H1 (cell line): Measurements from ENCODE around the gene VWF. TPM values are rescaled to one million over a fixed set of nuclear protein-coding genes. Genes with fewer than 3 reads are reported as not detected.

Source experiments
- CTCF ChIA-PET: fragments of 300-600 bp; sonication (Branson Sonifier 250); formaldehyde crosslinking; loops from one replicate; lab custom pipeline; 2021; ENCODE audit not compliant: partially characterized antibody; lab: Charles Lee
- POLR2A ChIA-PET: fragments of 300-600 bp; sonication (Branson Sonifier 250); formaldehyde crosslinking; loops from one replicate; lab custom pipeline; 2021; ENCODE audit warnings: inconsistent platforms; ENCODE audit not compliant: partially characterized antibody; lab: Charles Lee
- DNase-seq, 2 experiments: peaks; one replicate each; pipeline versions ENCODE4 v3.0.0 to v3.0.0-alpha.2; 2010 to 2022; ENCODE audit warnings: low spot score in 2 of 2, low read depth in 1 of 2, mixed read lengths in 1 of 2
- FAIRE-seq: peaks from 2 replicates; lab custom pipeline; 2011; peaks lifted over from hg19 to GRCh38; lab: Jason Lieb, UNC
- H2AFZ ChIP-seq: 2 replicates; pipeline ENCODE4 v1.8.1; 2012; ENCODE audit warnings: low read length, inconsistent platforms
- H2AK5ac ChIP-seq: 2 replicates; pipeline ENCODE4 v1.6.1; 2013; ENCODE audit warnings: low read depth, low read length
- H2BK120ac ChIP-seq: replicated peaks from 2 replicates; pipeline ENCODE3; 2013; ENCODE audit warnings: low read depth, low read length, inconsistent platforms
- H2BK12ac ChIP-seq: 2 replicates; pipeline ENCODE4 v1.6.1; 2013; ENCODE audit warnings: low read depth, low read length
- H2BK15ac ChIP-seq: 2 replicates; pipeline ENCODE4 v1.6.1; 2013; ENCODE audit warnings: low read length
- H2BK20ac ChIP-seq: 2 replicates; pipeline ENCODE4 v1.6.1; 2013; ENCODE audit warnings: low read length
- H2BK5ac ChIP-seq: 2 replicates; pipeline ENCODE4 v1.6.1; 2013; ENCODE audit warnings: low read depth, low read length
- H3K14ac ChIP-seq: 2 replicates; pipeline ENCODE4 v1.6.1; 2013; ENCODE audit warnings: inconsistent platforms; ENCODE audit not compliant: insufficient read length
- H3K18ac ChIP-seq: 2 replicates; pipeline ENCODE4 v1.6.1; 2013; ENCODE audit warnings: low read length; ENCODE audit errors: extremely low read depth
- H3K23ac ChIP-seq: 2 replicates; pipeline ENCODE4 v1.6.1; 2013; ENCODE audit warnings: inconsistent platforms; ENCODE audit not compliant: insufficient read length
- H3K23me2 ChIP-seq: 2 replicates; pipeline ENCODE4 v1.6.1; 2013; ENCODE audit warnings: low read depth, low read length
- H3K27ac ChIP-seq: 2 replicates; pipeline ENCODE4 v1.6.1; 2011; ENCODE audit warnings: low read depth, low read length, inconsistent platforms
- H3K27me3 ChIP-seq, 4 experiments: replicated peaks in 1 of 4; 1 replicate in 1 of 4; 2 replicates in 3 of 4; pipeline versions ENCODE4 v1.6.1 to v1.8.1; 2011 to 2013; ENCODE audit warnings: low read length in 3 of 4, mild to moderate bottlenecking in 3 of 4, inconsistent platforms in 2 of 4, mixed read lengths in 2 of 4, moderate library complexity in 1 of 4; ENCODE audit not compliant: control insufficient read depth in 3 of 4, insufficient read depth in 3 of 4; ENCODE audit errors: extremely low read depth in 1 of 4
- H3K36me3 ChIP-seq, 4 experiments: 2 replicates each; pipeline versions ENCODE4 v1.6.1 to v1.8.1; 2011 to 2013; ENCODE audit warnings: mild to moderate bottlenecking in 4 of 4, low read length in 3 of 4, moderate library complexity in 2 of 4, control low read depth in 1 of 4, inconsistent platforms in 1 of 4; ENCODE audit not compliant: insufficient read depth in 4 of 4, control insufficient read depth in 2 of 4
- H3K4ac ChIP-seq: replicated peaks from 2 replicates; pipeline ENCODE3; 2013; ENCODE audit warnings: low read length, low read depth, mixed read lengths, inconsistent platforms; ENCODE audit not compliant: insufficient read length
- H3K4me1 ChIP-seq, 4 experiments: replicated peaks in 1 of 4; 1 replicate in 1 of 4; 2 replicates in 3 of 4; pipeline versions ENCODE4 v1.6.1 to v1.8.1; 2011 to 2013; ENCODE audit warnings: low read length in 3 of 4, inconsistent platforms in 2 of 4, mixed read lengths in 1 of 4; ENCODE audit not compliant: insufficient read depth in 4 of 4, control insufficient read depth in 3 of 4
- H3K4me2 ChIP-seq, 2 experiments: 2 replicates each; pipeline versions ENCODE4 v1.6.1 to v1.8.1; 2011 to 2013; ENCODE audit warnings: low read depth in 2 of 2, low read length in 2 of 2, control low read depth in 1 of 2, inconsistent platforms in 1 of 2, mild to moderate bottlenecking in 1 of 2; ENCODE audit not compliant: insufficient read depth in 1 of 2
- H3K4me3 ChIP-seq, 4 experiments: fragments of 200-600, 300-600 bp in 1 of 4; sonication (generic), shearing (Covaris generic), sonication (Bioruptor Twin) in 1 of 4; 2 replicates each; pipeline versions ENCODE4 v1.5.1 to v1.8.1; 2011 to 2016; ENCODE audit warnings: low read length in 4 of 4, low read depth in 3 of 4, control low read depth in 2 of 4, inconsistent platforms in 2 of 4, mild to moderate bottlenecking in 2 of 4, mixed read lengths in 1 of 4, moderate library complexity in 1 of 4; ENCODE audit not compliant: insufficient read depth in 2 of 4; ENCODE audit errors: extremely low read depth in 1 of 4
- H3K56ac ChIP-seq: replicated peaks from 2 replicates; pipeline ENCODE3; 2013; ENCODE audit warnings: low read depth, mild to moderate bottlenecking, mixed read lengths, low read length, inconsistent platforms; ENCODE audit not compliant: insufficient read length
- H3K79me1 ChIP-seq: 2 replicates; pipeline ENCODE4 v1.6.1; 2013; ENCODE audit warnings: low read depth, low read length, control low read depth
- H3K79me2 ChIP-seq, 2 experiments: 2 replicates each; pipeline versions ENCODE4 v1.6.1 to v1.8.1; 2012 to 2013; ENCODE audit warnings: low read length in 2 of 2, mild to moderate bottlenecking in 2 of 2, inconsistent platforms in 1 of 2; ENCODE audit not compliant: insufficient read depth in 2 of 2, control insufficient read depth in 1 of 2
- H3K9ac ChIP-seq, 4 experiments: replicated peaks in 1 of 4; 1 replicate in 1 of 4; 2 replicates in 3 of 4; pipeline versions ENCODE4 v1.6.1 to v1.8.1; 2011 to 2013; ENCODE audit warnings: low read depth in 3 of 4, low read length in 3 of 4, control low read depth in 2 of 4, mild to moderate bottlenecking in 2 of 4, moderate library complexity in 2 of 4, inconsistent platforms in 1 of 4; ENCODE audit errors: extremely low read depth in 1 of 4
- H3K9me3 ChIP-seq, 2 experiments: 2 replicates each; pipeline versions ENCODE4 v1.6.1 to v1.8.1; 2012 to 2013; ENCODE audit warnings: mild to moderate bottlenecking in 2 of 2, moderate library complexity in 2 of 2, control low read depth in 1 of 2, inconsistent platforms in 1 of 2, low read depth in 1 of 2, low read length in 1 of 2, mixed read lengths in 1 of 2; ENCODE audit not compliant: insufficient read depth in 2 of 2
- H4K20me1 ChIP-seq, 2 experiments: replicated peaks in 1 of 2; 2 replicates each; pipeline versions ENCODE3 to v1.8.1; 2011 to 2013; ENCODE audit warnings: inconsistent platforms in 2 of 2, low read length in 2 of 2, mild to moderate bottlenecking in 1 of 2; ENCODE audit not compliant: insufficient read depth in 2 of 2, control insufficient read depth in 1 of 2
- H4K5ac ChIP-seq: 2 replicates; pipeline ENCODE4 v1.6.1; 2013; ENCODE audit warnings: low read length, low read depth, mixed read lengths, inconsistent platforms; ENCODE audit not compliant: insufficient read length
- H4K8ac ChIP-seq: 2 replicates; pipeline ENCODE4 v1.8.0; 2013; ENCODE audit warnings: mild to moderate bottlenecking, moderate library complexity, low read length, inconsistent platforms; ENCODE audit not compliant: insufficient read depth; ENCODE audit errors: extremely low read depth
- H4K91ac ChIP-seq: replicated peaks from 2 replicates; pipeline ENCODE3; 2013; ENCODE audit warnings: low read length, mixed read lengths, inconsistent platforms; ENCODE audit not compliant: insufficient read length
- ATF2 ChIP-seq: IDR thresholded peaks from 2 replicates; pipeline ENCODE4 v1.6.1; 2012; ENCODE audit warnings: low read length, inconsistent platforms
- CTBP2 ChIP-seq: IDR thresholded peaks from 2 replicates; pipeline ENCODE4 v1.7.0; 2011; ENCODE audit warnings: borderline replicate concordance, mild to moderate bottlenecking, moderate library complexity, mixed read lengths, low read length; ENCODE audit not compliant: insufficient read depth, insufficient read length
- POU5F1 ChIP-seq: IDR thresholded peaks from 2 replicates; pipeline ENCODE4 v1.6.1; 2011; ENCODE audit warnings: low read depth, mild to moderate bottlenecking, low read length, moderate library complexity
- RNF2 ChIP-seq: fragments of 200-900, 300-1000 bp; sonication (generic); IDR thresholded peaks from 2 replicates; pipeline ENCODE4 v1.7.1; 2016; ENCODE audit warnings: borderline replicate concordance, low read depth, mild to moderate bottlenecking, antibody characterized with exemption, low read length; ENCODE audit not compliant: poor library complexity, severe bottlenecking; ENCODE audit errors: missing control alignments
- SIN3A ChIP-seq, 2 experiments: IDR thresholded peaks in 1 of 2; conservative IDR thresholded peaks in 1 of 2; 2 replicates each; pipeline ENCODE4 v1.6.1; 2011 to 2012; ENCODE audit warnings: low read length in 2 of 2, improper control_type of control experiment in 1 of 2, low read depth in 1 of 2, mild to moderate bottlenecking in 1 of 2
- TBP ChIP-seq: IDR thresholded peaks from 2 replicates; pipeline ENCODE4 v1.6.1; 2011; ENCODE audit warnings: low read depth, low read length, improper control_type of control experiment
- WGBS, 2 experiments: shearing (Covaris generic) in 1 of 2; methylation state at CpG; one replicate each; pipeline versions ENCODE4 v1.1.6 to v1.1.7; 2013 to 2015; ENCODE audit warnings: low lambda C conversion rate in 2 of 2, mixed read lengths in 2 of 2, inconsistent platforms in 1 of 2, low coverage in 1 of 2, missing lambda C conversion rate in 1 of 2; ENCODE audit not compliant: insufficient replicate concordance in 2 of 2, insufficient coverage in 1 of 2, insufficient read length in 1 of 2; ENCODE audit errors: extremely low coverage in 1 of 2, missing lambda C conversion rate in 1 of 2; 5-methylcytosine and 5-hydroxymethylcytosine counted together
- polyA plus RNA-seq, 7 experiments: library from polyadenylated mRNA; depleted of rRNA in 3 of 7; stranded (reverse) in 5 of 7; unstranded in 2 of 7; fragments of >200 nt in 5 of 7; fragments of 200-250 nt in 2 of 7; gene quantifications; 1 replicate in 5 of 7; 2 replicates in 1 of 7; 4 replicates in 1 of 7; pipeline versions ENCODE4 v1.2.1 to v1.2.3, GENCODE V29; 2011 to 2013; ENCODE audit warnings: missing spikeins in 2 of 7, mixed read lengths in 2 of 7
- total RNA-seq: library from RNA; stranded (reverse); fragmentation: NEBNext Ultra II Directional; extraction: Animal tissue kit (Norgen Biotek cat#: 25700); gene quantifications from 2 replicates; pipeline ENCODE4 v1.2.1, GENCODE V29; 2021
- TF ChIP-seq, protein P1 (sequence below): IDR thresholded peaks from 2 replicates; pipeline ENCODE4 v1.6.1; 2011; ENCODE audit warnings: low read depth, mild to moderate bottlenecking, low read length; ENCODE audit not compliant: insufficient read depth

VWF gene
- total and polyA plus RNA-seq, 2 of the 8 experiments (the other 6 are each of a cell fraction or from before 2014, with no cell fraction given) = 0.39 to 0.60 TPM

GRCh38 chr12:5988659-5989116 is 135.8 kb downstream of the VWF start:
- H4K91ac ChIP-seq = peak overlapping the region; percentile 14
- no peak overlapping the region for H3K56ac ChIP-seq
- H3K4ac ChIP-seq = no peak overlapping the region
- no peak overlapping the region for H4K5ac ChIP-seq
- ChIA-PET CTCF (interaction anchor here (0.6 to 8.1 kb wide), 59 partner anchors 9 to 1175 kb away, joined by 3 to 412 read pairs (median 4); no protein-coding TSS in a partner anchor), POLR2A (interaction anchor here (1.6 to 2.7 kb wide), 3 partner anchors 43 to 50 kb away, joined by 5 to 21 read pairs (median 5); partner anchors contain the start of gene ANO2)
- H2BK20ac ChIP-seq = 0 out of 2 replicates have a peak overlapping the region, but pooled peaks have one; percentile 76
- no peak overlapping the region for H3K14ac ChIP-seq
- no peaks in the 10 kb centered on the region; the same call in 1 of the 2 replicates for H3K23me2 ChIP-seq
- no peaks in the 10 kb centered on the region for H3K36me3 ChIP-seq
- no peak overlapping the region for H2AK5ac ChIP-seq
- H3K9me3 ChIP-seq = peaks cover 0 to under 1% of the 10 kb centered on the region in 2 experiments; a peak in 1 of 4 replicates
- no peak overlapping the region for H3K23ac ChIP-seq
- FAIRE-seq = peak; percentile 94
- H4K20me1 ChIP-seq = no peaks in the 10 kb centered on the region
- H3K4me1 ChIP-seq = peaks cover 2 to 6% (median 4%) of the 10 kb centered on the region in 4 experiments; a peak in 6 of 7 replicates
- H4K8ac ChIP-seq = peak overlapping the region; percentile 85; the same call in 1 of the 2 replicates
- H2BK15ac ChIP-seq = no peak overlapping the region
- H2BK120ac ChIP-seq = no peak overlapping the region
- H3K79me1 ChIP-seq = no peaks in the 10 kb centered on the region
- H3K27ac ChIP-seq = no peak overlapping the region; the same call in 1 of the 2 replicates
- H3K18ac ChIP-seq = no peak overlapping the region
- no peaks in the 10 kb centered on the region for H3K79me2 ChIP-seq
- no peaks in the 10 kb centered on the region for H3K27me3 ChIP-seq
- peak overlapping the region; percentile 73; the same call in 1 of the 2 replicates for H2BK5ac ChIP-seq
- H2BK12ac ChIP-seq = peak overlapping the region; percentile 77
- H3K4me3 ChIP-seq = no peak overlapping the region
- peak overlapping the region in 2 of 4 experiments; percentile 10 to 11; a peak in 2 of 7 replicates for H3K9ac ChIP-seq
- WGBS, 2 experiments = 18% methylated on average over 10 of the region's 10 CpGs; no CpG with 5 or more reads in 1 of the 2 experiments
- DNase-seq = peak; percentile 75 to 86
- peak overlapping the region; percentile 97 for H2AFZ ChIP-seq
- 0 out of 4 replicates have a peak overlapping the region, but pooled peaks of 1 of the 2 experiments have one; percentile 39 for H3K4me2 ChIP-seq
- TF ChIP-seq POU5F1 (no peak), CTBP2 (no peak), TBP (0 out of 2 replicates have a peak, but pooled peaks have one; percentile 12), SIN3A (conservative IDR thresholded peaks at IDR 0.05 in 1 of 2, IDR thresholded peaks at IDR 0.05 in 1 of 2; ENCODE audit: low read depth in 1 of 2, low read length in 2 of 2) (0 out of 4 replicates have a peak, but pooled peaks of 1 of the 2 experiments have one; percentile 20), ATF2 (no peak), RNF2 (no peak)
- TF ChIP-seq, protein P1, sequence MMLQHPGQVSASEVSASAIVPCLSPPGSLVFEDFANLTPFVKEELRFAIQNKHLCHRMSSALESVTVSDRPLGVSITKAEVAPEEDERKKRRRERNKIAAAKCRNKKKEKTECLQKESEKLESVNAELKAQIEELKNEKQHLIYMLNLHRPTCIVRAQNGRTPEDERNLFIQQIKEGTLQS = peak; percentile 51; the same call in 1 of the 2 replicates
